GM19372 (cell line): ENCODE data around the gene DNAH1.
"Not testable (repeated sequence)": the region's sequence is repeated elsewhere in the genome, so short reads cannot be mapped to it uniquely, and the experiment has no call there.

Experiments
- ATAC-seq: cut with Tn5 transposase; IDR thresholded peaks from one replicate; pipeline ENCODE4 v1.9.1; 2021; ENCODE audit warnings: mild to moderate bottlenecking, low read depth, moderate library complexity; ENCODE audit not compliant: unreplicated experiment

DNAH1 gene

DNA sequence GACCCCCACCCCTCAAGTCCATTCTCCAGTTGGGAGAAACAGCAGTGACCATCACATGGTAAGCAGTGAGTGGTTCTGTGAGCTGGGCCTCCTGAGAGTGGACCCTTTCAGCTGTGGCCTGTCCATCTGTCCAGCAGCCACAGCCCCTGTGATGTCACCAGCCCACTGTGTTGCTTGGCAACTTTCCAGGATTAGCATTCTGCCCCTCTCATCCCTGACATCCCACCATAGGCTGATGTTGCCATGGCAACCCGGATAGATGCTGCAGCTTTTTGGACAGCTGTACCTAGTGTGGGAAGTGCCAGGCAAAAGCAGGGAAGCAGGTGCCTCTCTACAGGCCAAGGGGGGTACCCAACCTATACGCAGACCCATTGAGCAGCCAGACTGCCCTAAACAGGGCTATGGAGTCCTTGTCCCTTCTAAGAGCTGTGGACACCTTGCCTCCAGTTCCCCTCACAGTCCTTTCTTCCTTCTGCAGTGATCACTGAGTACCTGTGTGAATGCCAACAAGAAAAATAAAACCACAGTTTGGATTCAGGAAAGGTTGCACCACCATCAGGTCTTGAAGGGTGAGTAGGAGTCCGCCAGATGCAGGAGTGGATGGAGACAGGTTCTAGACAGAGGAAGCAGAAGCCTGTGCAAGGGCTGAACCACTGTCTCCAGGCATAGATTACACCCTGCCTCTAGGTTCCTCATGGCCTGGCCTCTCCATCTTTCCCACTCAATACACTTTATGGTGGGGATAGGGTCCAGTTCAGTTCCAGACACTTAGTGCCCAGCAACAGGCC lies at the start of gene DNAH1:
DNAH1 (plus strand) TSS at position 343 of the 788 bp plus-strand sequence. CDS start 6,124 bp downstream, outside the sequence.
- ATAC-seq: no peak

DNA sequence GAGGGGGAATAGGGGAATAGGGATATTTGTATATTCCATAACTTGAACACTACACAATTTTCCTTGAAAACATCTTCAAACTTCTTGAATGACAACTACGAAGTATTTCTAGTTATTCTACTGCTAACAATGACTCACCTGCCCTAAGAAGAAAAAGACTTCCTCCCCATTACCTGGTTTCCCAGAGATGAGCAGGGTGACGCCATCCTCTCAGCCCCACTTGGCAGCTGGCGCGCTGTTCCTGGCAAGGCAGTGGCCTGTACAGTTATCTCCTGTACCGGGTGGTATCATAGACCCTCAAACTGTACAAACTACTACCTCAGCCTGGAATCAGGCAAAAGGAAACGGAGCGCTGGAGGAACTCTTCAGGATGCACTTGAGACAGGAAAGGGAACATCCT lies 48.1 kb upstream of the DNAH1 start:
- ATAC-seq: no peak

DNA sequence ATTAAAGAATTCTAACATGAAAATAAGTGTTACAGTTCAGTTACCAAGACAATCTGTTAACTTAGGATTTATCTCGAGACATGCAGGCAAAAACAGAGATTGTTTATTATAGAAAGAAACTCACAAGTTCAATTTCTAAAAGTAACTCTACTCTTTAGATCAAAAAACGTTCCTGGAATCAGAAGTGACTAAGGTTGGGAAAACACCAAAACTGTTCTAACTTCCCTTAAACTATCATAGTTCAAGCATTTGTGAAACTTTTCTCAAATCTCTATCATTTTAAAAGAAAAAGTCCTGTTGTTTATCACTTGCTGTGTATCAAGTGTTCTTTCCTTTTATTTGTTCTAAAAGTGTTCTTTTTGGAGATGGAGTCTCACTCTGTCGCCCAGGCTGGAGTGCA lies 46.3 kb upstream of the DNAH1 start:
- ATAC-seq: no peak

DNA sequence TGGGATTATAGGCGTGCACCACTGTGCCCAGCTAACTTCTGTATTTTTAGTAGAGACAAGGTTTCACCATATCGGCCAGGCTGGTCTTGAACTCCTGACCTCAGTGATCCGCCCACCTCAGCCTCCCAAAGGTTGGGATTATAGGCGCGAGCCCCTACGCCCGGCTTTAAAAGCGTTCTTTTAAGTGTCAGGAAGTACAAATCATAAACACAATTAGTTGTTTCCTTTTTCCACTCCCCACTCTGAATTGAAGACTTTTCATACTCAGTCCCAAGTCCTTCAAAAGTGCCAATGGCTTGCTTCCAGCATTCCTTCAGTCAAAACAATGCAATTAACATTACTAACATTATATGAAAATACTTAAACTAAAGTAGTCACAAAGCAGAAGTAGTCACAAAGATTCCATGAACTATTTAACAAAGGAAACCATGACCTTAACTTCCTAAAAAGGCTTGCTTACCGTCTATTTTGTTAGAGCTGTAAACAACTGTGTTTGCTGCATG lies 45.8 kb upstream of the DNAH1 start:
- no peak for ATAC-seq

DNA sequence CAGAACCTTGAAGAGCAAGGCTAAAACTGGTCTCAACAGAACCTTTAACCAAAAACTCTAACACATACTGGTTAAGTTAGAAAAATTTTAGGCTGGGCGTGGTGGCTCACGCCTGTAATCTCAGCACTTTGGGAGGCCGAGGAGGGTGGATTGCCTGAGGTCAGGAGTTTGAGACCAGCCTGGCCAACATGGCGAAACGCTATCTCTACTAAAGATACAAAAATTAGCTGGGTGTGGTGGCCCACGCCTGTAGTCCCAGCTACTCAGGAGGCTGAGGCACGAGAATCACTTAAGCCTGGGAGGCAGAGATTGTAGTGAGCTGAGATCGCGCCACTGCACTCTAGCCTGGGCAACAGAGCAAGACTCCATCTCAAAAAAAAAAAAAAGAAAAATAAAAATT lies 43.9 kb upstream of the DNAH1 start:
- ATAC-seq: not testable (repeated sequence)

DNA sequence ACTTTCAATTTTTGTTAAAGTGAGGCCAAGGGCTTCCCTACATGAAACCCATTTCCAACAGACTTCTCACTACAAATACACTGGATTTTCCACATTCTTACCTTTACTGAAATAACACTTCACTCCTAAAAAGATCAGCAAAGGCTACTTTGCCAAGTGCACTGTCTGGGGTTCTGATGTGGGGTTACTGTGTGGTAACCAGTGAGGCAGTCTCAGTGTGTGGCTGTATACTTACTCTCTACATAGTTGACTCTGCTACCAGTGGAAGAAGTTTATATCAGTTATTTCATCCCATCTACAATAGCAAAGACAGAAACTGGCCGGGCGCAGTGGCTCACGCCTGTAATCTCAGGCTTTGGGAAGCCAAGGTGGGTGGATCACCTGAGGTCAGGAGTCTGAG lies 43.3 kb upstream of the DNAH1 start:
- ATAC-seq: no peak

DNA sequence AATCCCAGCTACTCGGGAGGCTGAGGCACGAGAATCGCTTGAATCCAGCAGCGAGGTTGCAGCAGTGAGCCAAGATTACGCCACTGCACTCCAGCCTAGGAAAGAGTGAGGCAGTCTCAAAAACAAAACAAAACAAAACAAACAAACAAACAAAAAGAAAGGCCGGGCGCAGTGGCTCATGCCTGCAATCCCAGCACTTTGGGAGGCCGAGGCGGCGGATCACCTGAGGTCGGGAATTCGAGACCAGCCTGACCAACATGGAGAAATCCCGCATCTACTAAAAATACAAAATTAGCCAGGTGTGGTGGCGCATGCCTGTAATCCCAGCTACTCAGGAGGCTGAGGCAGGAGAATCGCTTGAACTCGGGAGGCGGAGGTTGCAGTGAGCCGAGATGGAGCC lies 41.3 kb upstream of the DNAH1 start:
- ATAC-seq: not testable (repeated sequence)

DNA sequence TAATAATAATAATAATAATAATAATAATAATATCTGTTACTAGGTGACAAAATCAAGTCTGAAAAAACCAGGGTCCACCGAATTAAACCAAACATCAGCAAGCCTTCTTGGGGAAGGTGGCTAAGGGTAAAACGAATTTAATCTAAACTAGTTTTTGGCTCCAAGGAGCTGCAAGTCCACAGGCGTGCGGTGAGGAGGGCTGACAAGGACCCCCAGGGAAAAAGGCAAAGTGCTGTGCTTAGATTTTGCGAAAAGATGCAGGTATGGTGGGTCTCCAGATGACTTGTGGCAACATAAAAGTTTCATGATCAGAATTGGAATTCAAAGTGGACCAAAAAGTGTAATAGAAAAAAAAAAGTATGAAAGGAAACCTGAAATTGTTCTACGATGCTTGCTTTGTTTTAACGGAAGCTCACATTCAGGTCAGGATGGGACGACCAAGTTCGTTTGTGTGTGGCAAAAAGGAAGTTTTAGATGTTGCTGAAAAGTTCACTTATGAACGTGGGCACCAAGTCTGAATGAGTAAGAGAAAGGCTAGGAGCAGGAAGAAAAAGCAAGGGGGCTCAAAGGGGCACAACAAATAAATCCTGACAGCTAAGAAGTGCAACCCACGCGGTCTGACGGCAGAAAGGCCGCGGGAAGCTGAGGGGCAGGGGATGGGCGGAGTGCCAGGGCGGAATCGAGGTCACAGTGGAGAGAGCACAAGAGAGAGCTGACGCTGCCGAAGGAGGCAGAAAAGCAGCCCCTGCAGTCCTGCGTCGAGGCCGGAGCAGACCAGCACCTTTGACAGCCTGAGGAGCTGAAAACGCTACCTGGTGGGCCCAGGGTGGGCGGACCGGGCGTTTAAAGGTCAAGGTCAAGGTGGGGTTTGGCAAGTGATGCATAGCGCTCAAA lies 38.8 kb upstream of the DNAH1 start:
- no peak for ATAC-seq

DNA sequence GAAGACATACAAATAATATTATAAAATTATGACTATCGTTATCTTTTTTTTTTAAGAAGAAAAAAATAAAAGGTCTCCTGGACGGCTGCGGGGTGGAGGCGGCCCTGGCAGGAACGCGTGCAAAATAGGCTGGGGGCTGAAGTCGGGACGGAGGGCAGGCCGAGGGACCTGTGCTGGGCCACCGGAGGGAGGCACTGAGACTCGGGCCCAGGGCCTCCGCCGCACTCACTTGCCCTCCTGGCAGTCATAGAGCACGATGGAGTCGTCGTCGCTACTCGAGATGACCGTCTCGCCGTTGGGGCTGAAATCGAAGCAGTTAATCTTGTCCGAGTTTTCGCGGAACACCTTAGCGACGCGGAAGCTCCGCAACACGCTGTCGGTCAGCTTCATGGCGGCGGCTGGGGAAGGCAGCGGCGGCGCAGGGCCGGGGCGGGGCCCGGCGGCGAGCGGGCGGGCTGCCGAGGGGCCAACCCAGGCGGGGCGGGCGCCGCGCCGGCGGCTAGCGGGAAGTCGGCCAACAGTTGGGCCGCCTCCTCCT lies 38.1 kb upstream of the DNAH1 start:
- peak; percentile 58 for ATAC-seq

DNA sequence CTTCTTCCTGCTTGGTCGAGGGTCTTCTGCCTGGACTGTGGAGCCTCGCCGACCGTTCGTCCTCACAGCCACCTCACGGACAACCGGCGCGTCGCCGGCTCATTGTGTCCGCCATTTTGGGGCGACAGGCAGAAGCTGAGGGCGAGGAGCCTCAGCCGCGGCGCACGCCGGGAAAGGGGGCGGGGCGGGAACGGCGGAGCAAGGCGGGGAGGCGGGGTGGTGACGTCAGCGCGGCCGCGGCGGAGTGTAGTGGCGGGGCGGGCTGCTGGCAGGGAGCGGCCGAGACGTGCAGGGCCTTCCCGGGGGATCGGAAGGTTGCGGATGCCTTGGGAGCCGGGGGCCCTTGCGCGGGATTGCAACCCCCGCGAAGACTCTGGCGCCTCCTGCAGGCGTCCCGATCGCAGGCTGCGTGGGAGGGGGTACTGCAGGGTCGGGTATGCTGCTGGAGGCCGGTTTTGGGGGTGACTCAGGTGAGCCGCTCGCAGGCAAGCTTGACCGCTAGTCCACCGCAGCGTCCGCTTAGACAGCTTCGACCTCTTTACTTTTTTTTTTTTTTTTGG lies 37.5 kb upstream of the DNAH1 start, which contains the start of gene WDR82:
WDR82 (minus strand) TSS at position 140 of the 560 bp plus-strand sequence. CDS start 288 bp downstream, outside the sequence.
- ATAC-seq: peak; percentile 82

DNA sequence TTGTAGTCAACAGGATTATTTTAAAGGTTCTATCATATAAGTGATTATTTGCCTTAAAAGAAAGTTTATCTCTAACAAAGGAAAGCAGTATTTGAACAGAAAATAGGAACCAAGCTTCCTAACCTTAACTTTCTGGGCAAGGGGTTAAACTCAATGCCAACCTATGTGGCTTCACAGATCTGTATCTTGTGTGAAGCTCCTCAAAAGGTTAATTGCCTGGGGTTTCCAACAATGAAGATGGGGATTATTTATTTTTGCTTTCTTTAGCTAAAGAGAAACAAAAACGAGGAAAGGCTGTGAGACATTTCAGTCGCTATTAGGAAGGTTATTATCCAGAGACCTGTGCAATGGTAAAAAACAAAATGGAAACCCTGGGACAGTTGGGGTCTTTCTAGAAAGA lies 36.5 kb upstream of the DNAH1 start:
- ATAC-seq: no peak

DNA sequence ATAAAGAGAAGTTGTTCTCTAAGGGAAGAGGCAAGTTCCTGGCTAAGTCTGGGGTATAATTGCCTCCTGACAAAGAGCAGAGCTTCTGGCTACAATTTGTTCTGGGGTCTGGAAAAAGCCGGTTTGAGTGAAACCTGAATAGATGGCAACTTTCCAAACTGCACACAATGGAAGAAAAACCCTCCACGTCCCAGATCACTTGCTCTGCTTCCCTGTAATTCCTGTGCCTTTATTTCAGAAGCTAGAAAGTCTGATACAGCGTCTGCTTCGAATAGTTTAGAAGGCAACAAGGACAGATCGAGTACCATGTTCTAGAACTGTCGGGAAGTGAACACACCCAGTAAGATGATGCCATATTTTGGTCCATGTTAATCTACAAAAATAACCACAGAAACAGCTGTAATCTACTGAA lies 36.1 kb upstream of the DNAH1 start:
- ATAC-seq: no peak

DNA sequence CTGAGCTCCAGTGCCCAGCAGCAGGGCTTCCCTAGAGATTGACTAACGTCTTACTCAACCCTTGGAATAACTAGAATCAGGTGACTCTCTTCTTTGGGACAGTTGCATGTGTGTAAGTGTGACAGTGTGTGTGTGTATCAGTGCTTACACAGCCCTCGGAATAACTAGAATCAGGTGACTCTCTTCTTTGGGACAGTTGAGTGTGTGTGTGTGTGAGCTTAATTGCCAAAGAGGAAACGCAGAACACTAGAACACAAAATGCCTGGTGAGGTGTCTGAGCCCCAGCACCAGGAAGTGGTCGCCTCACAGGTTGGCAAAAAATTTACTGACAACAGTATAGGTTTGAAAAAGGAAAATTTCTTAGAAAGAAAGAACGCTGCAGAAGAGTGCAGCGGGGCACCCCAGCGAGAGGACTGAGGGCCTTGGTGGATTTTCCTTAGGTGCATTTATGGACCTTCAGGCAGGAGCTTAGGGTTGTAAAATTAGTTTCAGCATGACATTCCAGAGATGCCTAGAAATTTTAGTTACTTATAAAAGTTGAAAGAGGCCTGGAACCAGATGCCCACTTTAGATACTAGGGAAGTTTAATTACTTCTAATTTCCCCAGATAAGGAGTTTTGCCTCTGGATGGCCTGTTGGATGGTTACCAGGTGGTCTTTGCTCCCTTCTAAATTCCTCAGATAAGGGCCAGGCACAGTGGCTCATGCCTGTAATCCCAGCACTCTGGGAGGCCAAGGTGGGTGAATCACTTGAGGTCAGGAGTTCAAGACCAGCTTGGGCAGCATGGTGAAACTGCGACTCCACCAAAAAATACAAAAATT lies 33.9 kb upstream of the DNAH1 start:
- ATAC-seq: no peak

DNA sequence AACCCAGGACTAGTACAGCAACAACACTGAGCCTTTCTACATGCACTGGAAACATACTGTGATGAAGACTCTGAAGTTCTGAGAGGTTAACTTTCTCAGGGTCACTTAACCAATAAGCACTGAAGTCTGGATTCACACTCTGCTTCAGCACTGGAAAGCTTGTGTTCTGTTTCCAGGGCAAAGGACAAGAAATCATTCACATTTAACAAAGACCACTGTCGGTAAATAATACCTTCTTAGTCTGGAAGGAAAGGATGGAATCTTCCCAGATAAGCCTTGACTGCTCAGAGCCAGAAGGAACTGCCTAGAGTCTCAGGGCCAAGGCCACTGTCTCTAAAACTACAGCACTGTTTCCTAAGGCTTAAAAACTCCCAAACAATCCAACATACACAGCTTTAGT lies 32.8 kb upstream of the DNAH1 start:
- ATAC-seq: no peak

DNA sequence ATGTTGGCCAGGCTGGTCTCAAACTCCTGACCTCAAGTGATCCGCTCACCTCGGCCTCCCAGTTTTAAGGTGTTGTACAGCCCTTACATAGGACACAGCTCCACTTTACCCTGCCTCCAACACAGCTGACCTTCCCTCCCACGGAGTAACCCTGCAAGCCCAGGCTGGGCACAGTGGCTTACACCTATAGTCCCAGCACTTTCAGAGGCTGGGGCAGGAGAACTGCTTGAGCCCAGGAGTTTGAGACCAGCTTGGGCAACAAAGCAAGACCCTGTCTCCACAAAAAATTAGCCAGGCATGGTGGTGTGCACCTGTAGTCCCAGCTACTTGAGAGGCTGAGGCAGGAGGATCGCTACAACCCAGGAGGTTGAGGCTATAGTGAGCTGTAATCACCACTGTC lies 32.1 kb upstream of the DNAH1 start:
- ATAC-seq: not testable (repeated sequence)

DNA sequence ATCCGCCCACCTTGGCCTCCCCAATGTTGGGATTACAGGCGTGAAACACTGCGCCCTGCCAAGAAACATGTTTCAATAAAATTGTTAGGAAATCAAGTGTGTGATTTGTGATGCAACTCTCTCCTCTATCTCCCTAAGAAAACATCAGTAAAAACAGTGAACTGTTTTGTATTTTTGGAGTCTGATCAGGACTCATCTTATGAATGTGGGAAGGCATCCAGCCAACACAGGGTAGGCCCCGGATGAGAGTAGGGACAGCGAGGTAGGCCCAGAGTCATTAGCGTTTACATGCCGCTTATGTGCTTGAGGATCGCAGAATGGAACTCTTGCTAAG lies 29.4 kb upstream of the DNAH1 start:
- ATAC-seq: no peak

DNA sequence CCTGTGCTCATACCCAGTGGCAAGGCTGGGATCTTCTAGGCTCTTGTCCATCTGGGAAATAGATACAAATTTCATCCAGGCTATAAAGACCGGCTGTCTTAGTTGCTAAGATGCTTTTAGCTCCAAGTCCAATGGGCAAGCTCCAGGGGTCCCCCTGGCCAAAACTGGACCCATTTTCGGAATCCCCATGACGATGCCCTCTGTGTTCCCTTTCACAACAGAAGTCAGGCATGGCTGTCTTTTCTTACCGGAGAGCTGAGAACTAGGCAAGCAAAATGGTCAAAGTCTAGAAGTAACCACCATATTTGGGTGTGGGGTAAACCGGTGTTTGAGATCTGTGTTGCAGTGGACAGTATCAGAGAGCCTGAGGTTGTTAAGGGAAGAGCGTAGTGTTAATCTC lies 27.4 kb upstream of the DNAH1 start:
- ATAC-seq: no peak

DNA sequence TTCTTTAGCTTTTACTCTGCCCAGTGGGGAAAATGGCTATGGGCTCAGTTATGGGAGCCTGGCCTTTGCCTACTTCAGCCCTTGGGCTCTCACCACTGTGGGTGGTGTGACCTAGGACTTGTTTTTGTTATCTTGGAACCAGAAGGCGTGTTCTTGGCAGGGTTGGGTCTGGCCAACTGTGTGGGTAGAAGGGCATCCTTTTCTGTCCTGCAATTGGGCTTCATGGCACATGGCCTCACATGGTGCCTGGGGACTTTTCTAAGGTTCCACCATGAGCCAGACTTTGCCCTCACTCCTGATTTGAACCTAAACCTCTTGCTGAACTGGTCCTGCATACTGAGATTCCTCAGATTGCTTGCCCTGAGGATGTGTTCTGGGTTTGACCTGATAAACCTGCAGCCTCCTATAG lies 26.8 kb upstream of the DNAH1 start:
- ATAC-seq: no peak

DNA sequence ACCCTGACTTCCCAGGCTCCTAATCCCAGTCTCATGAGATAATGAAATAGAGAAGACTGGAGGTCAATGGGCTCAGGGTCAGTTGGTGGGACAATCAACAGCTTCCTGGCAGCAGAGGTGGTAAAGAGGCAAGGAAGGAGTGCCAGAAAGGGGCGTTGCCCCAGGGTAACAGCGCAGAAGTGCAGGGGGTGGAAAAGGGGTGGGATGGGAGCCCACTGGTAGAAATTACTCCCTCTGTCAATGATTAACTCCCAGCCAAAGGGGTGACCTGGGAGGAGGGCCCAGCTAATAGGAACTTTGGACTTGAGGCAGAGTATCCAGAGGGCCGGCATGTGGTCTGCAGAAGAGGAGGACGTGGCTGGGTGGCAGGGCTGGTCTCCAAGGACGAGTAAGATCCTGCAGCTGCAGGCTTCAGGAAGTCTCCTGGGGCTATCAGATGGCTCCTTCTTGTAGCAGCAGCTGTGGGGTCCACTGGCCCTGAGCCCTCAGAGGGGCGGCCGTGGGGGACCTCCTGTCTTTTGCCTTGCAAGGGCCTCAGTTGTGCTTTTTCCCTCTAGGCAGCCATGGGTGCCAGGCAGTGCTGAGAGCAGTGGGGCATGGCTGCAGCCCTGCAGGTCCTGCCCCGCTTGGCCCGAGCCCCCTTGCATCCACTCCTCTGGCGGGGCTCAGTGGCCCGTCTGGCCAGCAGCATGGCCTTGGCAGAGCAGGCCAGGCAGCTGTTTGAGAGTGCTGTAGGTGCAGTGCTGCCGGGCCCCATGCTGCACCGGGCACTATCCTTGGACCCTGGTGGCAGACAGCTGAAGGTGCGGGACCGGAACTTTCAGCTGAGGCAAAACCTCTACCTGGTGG lies 26.1 kb upstream of the DNAH1 start:
- ATAC-seq: no peak
